GM18526 (cell line): Measurements from ENCODE around the gene C9orf153.

Source experiments
- POLR2A ChIP-seq: IDR thresholded peaks from 3 replicates; pipeline ENCODE4 v1.6.1; 2011; ENCODE audit not compliant: insufficient read length; ENCODE audit errors: extremely low read depth

The C9orf153 gene

DNA sequence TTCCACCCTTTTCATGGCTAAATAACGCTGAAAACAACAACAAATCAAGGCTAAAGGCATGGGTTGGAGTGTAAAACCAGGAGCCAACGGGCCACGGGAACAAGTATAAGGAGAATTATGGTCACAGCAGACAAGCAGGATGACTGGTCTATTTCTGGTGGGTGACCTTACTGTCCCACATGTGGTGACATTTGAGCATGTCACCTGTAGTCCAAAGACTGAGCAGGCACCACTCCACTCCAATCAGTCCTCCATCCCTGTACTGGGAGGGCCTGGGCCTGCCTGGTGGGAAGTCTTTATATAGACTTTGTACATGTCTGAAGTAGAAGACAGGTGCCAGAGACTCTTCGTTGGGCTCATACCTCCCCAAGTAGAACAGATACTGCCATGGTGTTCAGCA, 36.8 kb downstream of the C9orf153 start:
- TF ChIP-seq POLR2A: no peak

DNA sequence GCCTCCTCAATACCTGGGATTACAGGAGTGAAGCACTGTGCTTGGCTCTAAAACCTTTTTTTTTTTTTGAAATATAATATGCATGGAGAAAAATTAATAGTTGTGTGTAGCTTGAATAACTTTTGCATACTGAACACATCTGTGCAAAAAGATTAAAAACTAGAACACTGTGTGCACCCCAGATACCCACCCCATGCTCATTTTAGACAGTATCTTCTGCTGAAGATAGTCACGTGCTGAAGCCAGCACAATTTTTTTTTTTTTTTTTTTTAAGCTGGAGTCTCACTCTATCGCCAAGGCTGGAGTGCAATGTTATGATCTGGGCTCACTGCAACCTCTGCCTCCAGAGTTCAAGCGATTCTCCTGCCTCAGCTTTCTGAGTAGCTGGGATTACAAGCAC, 39.9 kb downstream of the C9orf153 start:
- TF ChIP-seq POLR2A: no peak

DNA sequence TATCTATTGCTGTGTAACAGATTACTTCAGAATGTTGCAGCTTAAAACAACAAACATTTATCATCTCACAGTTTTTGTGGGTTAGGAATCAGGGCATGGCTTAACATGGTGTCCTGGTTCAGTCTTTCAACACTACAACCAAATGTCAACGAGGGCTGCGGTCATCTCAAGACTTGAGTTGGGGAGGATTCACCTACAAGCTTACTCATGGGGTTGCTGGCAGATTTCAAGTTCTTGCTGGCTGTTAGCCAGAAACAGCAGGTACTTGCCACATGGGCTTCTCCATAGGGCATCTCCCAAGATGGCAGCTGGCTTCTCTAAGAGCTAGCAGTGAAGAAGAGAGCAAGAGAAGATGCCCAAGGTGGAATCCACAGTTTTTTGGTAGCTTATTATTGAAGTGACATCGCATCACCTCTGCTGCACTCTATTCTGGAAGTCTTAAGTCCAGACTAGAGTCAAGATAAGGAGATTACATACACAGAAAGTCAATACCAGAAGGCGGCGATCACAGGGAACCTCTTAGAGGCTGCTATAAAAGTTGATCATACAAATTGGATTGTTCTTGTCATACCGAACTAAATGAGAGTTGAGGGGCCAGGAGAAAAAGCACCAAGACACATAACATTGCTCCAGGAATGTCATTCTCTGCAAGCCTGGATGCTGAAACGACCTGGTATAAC, 42.2 kb downstream of the C9orf153 start:
- no peak for TF ChIP-seq POLR2A

DNA sequence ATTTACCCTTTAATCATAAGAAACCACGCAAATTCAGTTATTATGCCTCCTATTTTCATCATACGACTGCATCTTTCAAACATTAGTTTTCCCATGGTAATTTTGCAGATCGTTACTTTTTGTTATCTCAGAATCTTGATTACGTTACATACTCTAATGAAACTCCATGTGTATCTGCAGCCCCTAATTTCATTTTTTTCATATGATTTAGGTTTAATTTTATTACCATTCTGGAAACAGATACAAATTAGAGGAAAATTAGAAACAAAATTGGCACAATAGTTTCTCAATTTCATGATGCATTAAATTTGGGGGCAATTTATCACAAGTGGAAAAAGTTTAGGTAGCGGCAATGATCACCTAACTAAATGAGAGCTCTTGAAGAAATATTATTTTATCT, 52.3 kb downstream of the C9orf153 start:
- no peak for TF ChIP-seq POLR2A

DNA sequence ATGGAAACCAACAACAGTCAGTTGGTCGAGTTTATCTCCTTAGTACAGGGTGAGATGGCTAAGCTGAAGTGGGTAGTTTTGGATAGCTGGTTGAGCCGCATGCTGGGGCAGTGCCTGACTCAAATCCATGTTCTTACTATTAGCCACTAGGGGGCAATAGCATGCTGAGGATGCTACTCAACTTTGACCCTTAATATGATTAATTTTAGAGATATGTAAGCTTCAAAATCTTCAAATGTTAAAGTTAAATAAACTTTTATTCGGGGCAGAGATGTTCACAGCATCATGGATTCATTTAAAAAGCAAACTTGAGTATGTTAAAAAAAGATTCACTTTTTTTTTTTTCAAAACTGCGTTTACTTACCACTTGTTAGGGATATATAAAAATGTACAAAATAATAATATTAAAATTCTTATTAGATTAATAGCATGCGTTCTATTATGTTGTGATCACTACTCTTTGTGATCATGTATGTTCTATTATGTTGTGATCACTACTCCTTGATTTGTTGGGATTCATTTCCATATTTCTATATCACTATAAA, 57.0 kb downstream of the C9orf153 start:
- TF ChIP-seq POLR2A: no peak

DNA sequence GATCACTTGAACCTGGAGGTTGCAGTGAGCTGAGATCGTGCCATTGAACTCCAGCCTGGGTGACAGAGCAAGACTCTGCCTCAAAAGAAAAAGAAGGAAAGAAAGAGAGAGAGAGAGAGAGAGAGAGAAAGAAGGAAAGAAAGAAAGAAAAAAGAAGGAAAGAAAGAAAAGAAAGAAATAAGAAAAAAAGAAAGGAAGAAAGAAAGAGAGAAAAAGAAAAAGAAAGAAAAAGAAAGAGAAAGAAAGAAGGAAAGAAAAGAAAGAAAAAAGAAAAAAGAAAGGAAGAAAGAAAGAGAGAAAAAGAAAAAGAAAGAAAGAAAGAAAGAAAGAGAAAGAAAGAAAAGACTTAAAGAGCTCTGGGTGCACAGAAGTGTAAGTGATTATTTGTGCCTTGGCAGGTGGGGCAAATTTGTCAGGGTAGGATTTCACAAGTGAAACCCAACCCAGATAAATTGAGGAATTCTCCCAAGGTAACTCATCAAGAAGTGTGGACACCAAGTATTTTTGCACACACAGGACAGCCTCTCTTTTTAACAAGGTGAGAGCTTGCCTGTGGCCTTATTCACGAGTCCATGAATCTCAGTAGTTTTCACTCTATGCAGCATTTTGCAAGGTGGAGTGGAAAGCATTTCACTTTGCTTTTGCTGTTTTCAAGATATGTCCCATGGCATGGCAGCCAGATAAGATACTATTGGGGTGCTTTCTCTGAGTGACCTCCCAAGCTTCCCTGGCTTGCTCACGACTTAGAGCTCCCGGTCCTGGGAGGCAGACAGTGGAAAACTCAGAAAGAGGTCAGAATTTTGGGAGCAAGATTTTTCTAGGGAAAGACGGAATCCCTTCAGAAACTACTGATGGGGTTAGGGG, 57.8 kb downstream of the C9orf153 start:
- no peak for TF ChIP-seq POLR2A

DNA sequence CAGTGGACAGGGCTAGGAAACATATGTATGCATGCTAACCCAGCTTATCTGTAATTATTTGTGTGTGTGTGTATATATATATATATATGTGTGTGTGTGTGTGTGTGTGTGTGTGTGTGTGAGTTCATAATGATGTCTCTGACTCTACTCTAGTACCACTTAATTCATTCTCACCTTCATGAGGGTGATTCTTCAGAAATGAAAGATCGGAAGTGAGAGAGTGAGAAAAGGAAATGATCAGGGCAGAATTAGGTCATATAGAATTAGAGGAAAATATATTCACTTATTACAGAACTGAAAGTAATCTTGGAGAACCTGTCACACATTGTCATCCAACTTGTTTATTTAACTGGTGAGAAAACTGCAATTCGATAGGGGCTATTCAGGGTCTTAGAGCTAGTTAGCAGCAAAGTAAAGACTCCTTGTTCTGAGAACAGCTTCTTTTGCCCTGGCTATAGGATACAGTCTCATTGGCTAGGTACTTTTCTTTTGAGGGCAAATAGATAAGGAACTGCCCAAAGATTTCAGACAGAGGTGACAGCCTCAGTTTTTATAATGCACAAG, 58.8 kb downstream of the C9orf153 start:
- TF ChIP-seq POLR2A: no peak

DNA sequence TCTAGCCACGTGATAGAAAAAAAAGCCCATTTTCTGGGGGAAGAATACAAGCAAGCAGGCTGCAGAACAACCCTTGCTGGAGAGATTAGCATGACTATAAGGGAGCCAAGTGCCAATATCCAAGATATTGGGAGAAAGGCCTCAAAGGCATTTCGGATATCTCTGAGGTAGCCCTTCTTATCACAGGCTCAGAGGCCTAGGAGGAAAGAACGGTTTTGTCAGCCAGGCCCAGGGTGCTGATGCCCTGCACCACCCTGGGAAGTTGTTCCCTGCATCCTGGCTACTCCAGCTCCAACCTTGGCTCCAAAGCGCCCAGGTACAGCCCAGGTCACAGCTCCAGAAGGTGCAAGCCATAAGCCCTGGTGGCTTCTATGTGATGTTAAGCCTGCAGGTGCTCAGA, 66.4 kb downstream of the C9orf153 start:
- TF ChIP-seq POLR2A: no peak

DNA sequence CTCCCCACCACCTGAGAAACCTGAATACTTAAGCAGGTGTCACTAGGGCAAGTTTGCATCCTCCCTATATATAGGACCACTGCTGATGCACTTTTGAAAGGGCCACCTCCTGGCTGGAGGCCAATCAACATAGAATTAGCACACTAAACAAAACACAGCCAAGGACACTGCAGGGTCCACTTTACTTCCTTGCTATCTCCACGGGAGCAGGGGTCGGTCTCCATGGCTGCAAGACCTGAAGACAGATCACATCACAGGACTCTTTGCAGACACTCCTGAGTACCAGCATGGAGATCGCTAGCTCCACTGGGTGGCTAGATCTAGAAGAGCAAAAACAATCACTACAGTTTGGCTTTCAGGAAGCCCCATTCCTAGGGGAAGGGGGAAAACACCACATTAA, 72.3 kb downstream of the C9orf153 start:
- no peak for TF ChIP-seq POLR2A

DNA sequence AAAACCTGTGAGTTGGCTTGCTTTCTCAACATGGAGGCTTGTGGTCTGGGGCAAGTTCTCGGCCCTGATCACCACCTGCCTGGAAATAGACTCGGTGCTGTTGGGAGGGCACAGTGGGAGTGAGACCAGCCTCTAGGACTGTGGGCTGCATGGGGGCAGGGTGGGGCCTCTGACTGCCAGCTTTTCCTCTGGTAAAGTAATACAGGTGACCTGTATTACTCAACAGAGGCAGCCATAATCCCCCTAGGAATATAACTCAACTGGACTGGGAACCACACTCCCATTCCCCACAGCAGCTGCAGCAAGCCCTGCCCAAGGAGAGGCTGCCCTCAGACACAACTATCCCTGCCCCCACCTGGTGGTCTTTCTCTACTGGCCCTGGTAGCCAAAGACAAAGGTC, 72.8 kb downstream of the C9orf153 start:
- no peak for TF ChIP-seq POLR2A

DNA sequence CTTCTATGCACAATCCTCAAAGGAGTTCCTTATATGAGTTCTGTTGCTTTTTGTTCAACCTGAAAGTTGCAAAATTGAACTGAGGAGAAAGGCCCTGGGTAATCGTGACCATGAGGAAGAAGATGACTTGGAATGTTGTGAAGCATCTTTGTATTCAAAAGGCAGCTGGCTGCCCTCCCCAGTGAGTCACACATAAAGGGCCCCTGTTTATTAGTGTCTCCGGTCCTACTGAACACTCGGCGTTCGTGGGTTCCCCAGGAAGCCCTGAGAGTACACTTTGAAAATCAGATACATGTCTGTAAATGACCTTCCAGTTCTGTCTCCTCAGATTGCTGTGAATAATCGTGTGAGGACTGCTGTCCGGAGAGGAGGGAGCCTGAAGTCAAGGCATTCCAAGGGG, 73.6 kb downstream of the C9orf153 start:
- no peak for TF ChIP-seq POLR2A

DNA sequence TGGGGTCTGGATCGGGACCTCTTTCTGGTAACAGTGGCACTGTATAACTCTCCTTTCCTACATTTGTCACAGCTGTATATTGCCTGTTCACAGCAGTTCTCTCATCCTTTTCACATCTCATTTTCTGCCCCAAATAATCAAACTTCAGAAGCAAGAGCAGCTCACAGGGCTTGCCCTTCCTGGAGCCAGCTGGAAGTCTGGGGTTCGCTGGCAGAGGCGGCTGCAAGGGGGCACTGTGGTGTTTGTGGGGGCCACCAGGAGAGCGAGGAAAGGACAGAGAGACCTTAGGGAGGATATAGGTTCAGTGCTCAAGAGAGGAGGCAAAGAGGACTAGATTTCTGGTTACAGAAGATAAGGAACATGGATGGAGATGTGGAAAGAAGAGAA, 75.3 kb downstream of the C9orf153 start:
- TF ChIP-seq POLR2A: no peak

DNA sequence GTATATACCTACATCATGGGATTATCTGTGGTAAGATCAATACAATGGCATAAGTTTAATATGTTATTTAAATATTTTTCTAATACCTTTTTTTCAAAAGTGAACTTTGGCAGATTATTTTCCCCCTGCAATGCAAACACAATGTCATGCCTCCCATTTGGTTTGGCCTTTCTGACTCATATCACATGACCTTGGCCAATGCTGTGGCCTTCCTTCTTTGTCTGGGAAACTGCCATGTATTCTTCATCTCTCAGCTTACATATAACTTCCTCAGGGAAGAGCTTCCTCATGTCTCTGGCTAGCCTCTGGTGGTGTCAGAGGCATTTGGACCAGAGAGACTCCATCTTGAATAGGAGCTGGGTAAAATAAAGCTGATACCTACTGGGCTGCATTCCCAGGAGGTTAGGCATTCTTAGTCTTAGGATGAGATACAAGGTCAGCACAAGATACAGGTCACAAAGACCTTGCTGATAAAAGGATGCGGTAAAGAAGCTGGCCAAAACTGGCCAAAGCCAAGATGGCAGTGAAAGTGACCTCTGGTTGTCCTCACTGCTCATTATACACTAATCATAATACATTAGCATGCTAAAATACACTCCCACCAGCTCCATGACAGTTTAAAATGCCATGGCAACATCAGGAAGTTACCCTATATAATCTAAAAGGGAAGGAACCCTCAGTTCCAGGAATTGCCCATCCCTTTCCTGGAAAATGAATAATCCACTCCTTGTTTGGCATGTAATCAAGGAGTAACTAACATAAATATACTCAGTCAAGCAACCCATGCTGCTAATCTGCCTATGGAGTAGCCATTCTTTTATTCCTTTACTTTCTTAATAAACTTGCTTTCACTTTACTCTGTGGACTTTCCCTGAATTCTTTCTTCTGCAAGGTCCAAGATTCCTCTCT, 76.0 kb downstream of the C9orf153 start:
- TF ChIP-seq POLR2A: no peak

DNA sequence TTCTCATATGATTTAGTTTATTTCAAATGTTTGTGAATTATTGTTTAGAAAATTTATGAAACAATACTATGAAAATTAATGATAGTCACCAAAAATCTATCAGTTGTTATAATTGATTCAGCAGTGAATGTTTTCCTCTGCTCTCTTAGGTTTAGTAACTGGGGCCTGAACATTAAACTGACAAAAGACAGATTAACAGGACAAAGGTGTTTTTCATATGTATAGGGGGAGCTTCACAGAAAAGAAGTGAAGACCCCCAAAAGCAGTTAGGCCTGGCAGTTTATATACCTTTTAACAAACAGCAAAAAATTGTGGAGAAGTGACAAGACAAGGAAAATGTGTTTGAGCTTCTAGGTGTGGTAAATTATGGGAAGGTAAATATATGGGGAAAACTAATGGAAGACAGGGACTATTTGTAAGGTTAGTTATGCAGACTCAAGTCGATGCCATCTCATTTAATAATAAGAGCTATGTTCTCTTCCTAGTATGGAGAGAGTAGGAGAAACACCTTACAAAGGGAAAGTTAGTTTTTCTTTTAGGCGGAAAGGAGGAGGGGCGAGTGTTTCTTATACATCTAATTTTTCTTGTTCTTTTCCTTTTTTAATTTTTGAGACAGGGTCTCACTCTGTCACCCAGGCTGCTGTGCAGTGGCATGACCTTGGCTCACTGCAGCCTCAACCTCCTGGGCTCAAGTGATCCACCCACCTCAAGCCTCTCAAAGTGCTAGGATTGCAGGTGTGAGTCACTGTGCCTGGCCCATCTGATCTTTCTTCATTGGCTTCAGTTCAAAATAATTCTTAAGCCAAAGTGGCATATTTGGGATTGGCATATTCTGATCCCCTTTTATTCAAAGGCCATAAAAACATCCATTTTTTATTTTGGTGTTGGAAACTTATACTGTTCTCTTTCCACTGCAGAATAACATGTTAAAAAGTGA, 77.8 kb downstream of the C9orf153 start:
- no peak for TF ChIP-seq POLR2A
